Measurements from ENCODE around the gene IL1RAPL2. TPM values are rescaled to one million over a fixed set of nuclear protein-coding genes. Genes with fewer than 3 reads are reported as not detected.

Gene IL1RAPL2
- total RNA-seq, 1 donor from 2014 or later, result not detected

- no peak for DNase-seq (ENCODE audit: low spot score in 2 of 2)
- no peak for TF ChIP-seq CTCF (IDR thresholded peaks at IDR 0.05)
- Histone ChIP-seq H3K27me3 (no peaks in the 10 kb centered on the region), H3K4me1 (no peaks in the 10 kb centered on the region), H3K9me3 (no peaks in the 10 kb centered on the region), H3K4me3 (no peak overlapping the region), H3K27ac (no peak overlapping the region), H3K36me3 (no peaks in the 10 kb centered on the region)
- intact Hi-C loops (cut with DNase I), result no loop called here
Measured at GRCh38 chrX:105189093-105189492, 623.1 kb downstream of the IL1RAPL2 start.

GRCh38 chrX:105190252-105190853 is 624.4 kb downstream of the IL1RAPL2 start:
- Histone ChIP-seq H3K27ac (no peak overlapping the region), H3K9me3 (no peaks in the 10 kb centered on the region), H3K27me3 (no peaks in the 10 kb centered on the region), H3K4me1 (no peaks in the 10 kb centered on the region), H3K36me3 (no peaks in the 10 kb centered on the region), H3K4me3 (no peak overlapping the region)
- no peak for DNase-seq (ENCODE audit: low spot score in 2 of 2)
- intact Hi-C loops (cut with DNase I), result no loop called here
- peak; percentile 19 to 74 (median 64) for TF ChIP-seq CTCF (IDR thresholded peaks at IDR 0.05)

GRCh38 chrX:105191878-105192277 is 625.9 kb downstream of the IL1RAPL2 start:
- no peaks in the 10 kb centered on the region for H3K9me3 ChIP-seq
- H3K27me3 ChIP-seq, result no peaks in the 10 kb centered on the region
- H3K27ac ChIP-seq, result no peak overlapping the region
- H3K4me1 ChIP-seq, result no peaks in the 10 kb centered on the region
- intact Hi-C loops (cut with DNase I), result no loop called here
- H3K4me3 ChIP-seq, result no peak overlapping the region
- peak in 1 of 3 experiments; percentile 24 for TF ChIP-seq CTCF (IDR thresholded peaks at IDR 0.05)
- DNase-seq (ENCODE audit: low spot score in 2 of 2), result no peak
- no peaks in the 10 kb centered on the region for H3K36me3 ChIP-seq

- Histone ChIP-seq H3K4me3 (no peak overlapping the region), H3K9me3 (no peaks in the 10 kb centered on the region), H3K4me1 (no peaks in the 10 kb centered on the region), H3K36me3 (no peaks in the 10 kb centered on the region), H3K27me3 (no peaks in the 10 kb centered on the region), H3K27ac (no peak overlapping the region)
- intact Hi-C loops (cut with DNase I), result no loop called here
- DNase-seq (ENCODE audit: low spot score in 2 of 2), result no peak
- TF ChIP-seq CTCF (IDR thresholded peaks at IDR 0.05), result no peak
Measured at GRCh38 chrX:105209406-105209805, 643.4 kb downstream of the IL1RAPL2 start.

- no peak for TF ChIP-seq CTCF (IDR thresholded peaks at IDR 0.05)
- intact Hi-C loops (cut with DNase I), result no loop called here
Measured at GRCh38 chrX:105210258-105210657, 644.3 kb downstream of the IL1RAPL2 start.

More at GRCh38 chrX:105210258-105210657, 644.3 kb downstream of the IL1RAPL2 start:
- H3K4me3 ChIP-seq, result no peak overlapping the region
- no peaks in the 10 kb centered on the region for H3K4me1 ChIP-seq
- no peaks in the 10 kb centered on the region for H3K36me3 ChIP-seq
- DNase-seq (ENCODE audit: low spot score in 2 of 2), result no peak
- H3K27ac ChIP-seq, result no peak overlapping the region
- H3K9me3 ChIP-seq, result no peaks in the 10 kb centered on the region
- no peaks in the 10 kb centered on the region for H3K27me3 ChIP-seq
